CD14-positive monocyte (primary cell): ENCODE measurements around the gene MAP4K3. TPM values are rescaled to one million over a fixed set of nuclear protein-coding genes. Genes with fewer than 3 reads are reported as not detected.

Experiments used
- DNase-seq, 3 donors: peaks; one replicate each; pipeline ENCODE4 v3.0.0-alpha.2; 2011 to 2022
- H2AFZ ChIP-seq: 2 replicates; pipeline ENCODE4 v1.6.0; 2012; ENCODE audit warnings: mild to moderate bottlenecking, low read depth, low read length, inconsistent platforms; ENCODE audit not compliant: insufficient read depth, poor library complexity, severe bottlenecking
- H3K27ac ChIP-seq, 2 donors: 1 replicate in 1 of 2; 2 replicates in 1 of 2; pipeline ENCODE4 v1.5.1; 2012 to 2013; ENCODE audit warnings: low read length in 2 of 2, control low read depth in 1 of 2, inconsistent platforms in 1 of 2, low read depth in 1 of 2, mild to moderate bottlenecking in 1 of 2
- H3K27me3 ChIP-seq, 2 donors: one replicate each; pipeline versions ENCODE4 v1.6.0 to v1.6.1; 2011 to 2013; ENCODE audit warnings: low read length in 2 of 2; ENCODE audit not compliant: control insufficient read depth in 2 of 2, insufficient read depth in 2 of 2
- H3K36me3 ChIP-seq, 2 donors: replicated peaks in 1 of 2; 1 replicate in 1 of 2; 2 replicates in 1 of 2; pipeline versions ENCODE4 v1.5.1 to v1.6.1; 2012 to 2013; ENCODE audit warnings: low read length in 2 of 2, control low read depth in 1 of 2, inconsistent platforms in 1 of 2, mild to moderate bottlenecking in 1 of 2; ENCODE audit not compliant: insufficient read depth in 2 of 2, control insufficient read depth in 1 of 2
- H3K4me1 ChIP-seq, 2 donors: 1 replicate in 1 of 2; 2 replicates in 1 of 2; pipeline versions ENCODE4 v1.5.1 to v1.6.1; 2012 to 2013; ENCODE audit warnings: low read length in 2 of 2, control low read depth in 1 of 2, inconsistent platforms in 1 of 2, mild to moderate bottlenecking in 1 of 2, moderate library complexity in 1 of 2; ENCODE audit not compliant: insufficient read depth in 2 of 2, control insufficient read depth in 1 of 2
- H3K4me2 ChIP-seq: replicated peaks from 2 replicates; pipeline ENCODE3; 2012; ENCODE audit warnings: low read length, moderate library complexity, mild to moderate bottlenecking; ENCODE audit not compliant: poor library complexity, severe bottlenecking; ENCODE audit errors: extremely low read depth
- H3K4me3 ChIP-seq, 3 experiments: fragments of 200-600 bp in 1 of 3; sonication (generic) in 1 of 3; replicated peaks in 1 of 3; 1 replicate in 2 of 3; 2 replicates in 1 of 3; pipeline ENCODE4 v1.5.1; 2011 to 2013; ENCODE audit warnings: low read length in 3 of 3, mild to moderate bottlenecking in 3 of 3, control low read depth in 2 of 3, low read depth in 2 of 3, inconsistent platforms in 1 of 3, moderate library complexity in 1 of 3
- H3K79me2 ChIP-seq: 2 replicates; pipeline ENCODE4 v1.6.0; 2012; ENCODE audit warnings: mild to moderate bottlenecking, control low read depth, inconsistent platforms, low read length, moderate library complexity; ENCODE audit not compliant: insufficient read depth
- H3K9ac ChIP-seq: 2 replicates; pipeline ENCODE4 v1.6.0; 2017; ENCODE audit warnings: low read length, mild to moderate bottlenecking; ENCODE audit not compliant: insufficient read depth, poor library complexity, severe bottlenecking
- H3K9me3 ChIP-seq, 2 donors: replicated peaks in 1 of 2; 1 replicate in 1 of 2; 2 replicates in 1 of 2; pipeline versions ENCODE4 v1.5.1 to v1.6.1; 2012 to 2013; ENCODE audit warnings: low read length in 2 of 2, control low read depth in 1 of 2; ENCODE audit not compliant: control insufficient read depth in 1 of 2, insufficient read depth in 1 of 2
- H4K20me1 ChIP-seq: 2 replicates; pipeline ENCODE4 v1.6.0; 2012; ENCODE audit warnings: mild to moderate bottlenecking, low read length, control low read depth, moderate library complexity; ENCODE audit not compliant: insufficient read depth
- H3K27ac Mint-ChIP-seq, 7 donors: one replicate each; pipeline ENCODE4 v1.8.0; 2020; ENCODE audit warnings: mild to moderate bottlenecking in 7 of 7, mixed read lengths in 7 of 7, moderate library complexity in 6 of 7, inconsistent platforms in 2 of 7
- H3K27me3 Mint-ChIP-seq, 3 donors: one replicate each; pipeline ENCODE4 v1.8.0; 2021 to 2022; ENCODE audit warnings: low read depth in 3 of 3, mild to moderate bottlenecking in 3 of 3, mixed read lengths in 3 of 3, moderate library complexity in 3 of 3, inconsistent platforms in 1 of 3
- H3K36me3 Mint-ChIP-seq, 2 donors: one replicate each; pipeline ENCODE4 v1.8.0; 2020; ENCODE audit warnings: mixed read lengths in 2 of 2, inconsistent platforms in 1 of 2, mild to moderate bottlenecking in 1 of 2
- H3K4me1 Mint-ChIP-seq: one replicate; pipeline ENCODE4 v1.8.0; 2020; ENCODE audit warnings: mild to moderate bottlenecking, mixed read lengths
- H3K4me3 Mint-ChIP-seq, 2 donors: one replicate each; pipeline ENCODE4 v1.8.0; 2020; ENCODE audit warnings: mild to moderate bottlenecking in 2 of 2, mixed read lengths in 2 of 2, moderate library complexity in 1 of 2
- H3K9me3 Mint-ChIP-seq, 7 donors: one replicate each; pipeline ENCODE4 v1.8.0; 2020 to 2022; ENCODE audit warnings: mixed read lengths in 7 of 7, mild to moderate bottlenecking in 6 of 7, moderate library complexity in 6 of 7, inconsistent platforms in 2 of 7
- whole genome bisulfite sequencing: methylation state at CpG from one replicate; pipeline ENCODE4 v1.1.5; 2013; ENCODE audit warnings: missing lambda C conversion rate; ENCODE audit not compliant: insufficient coverage; 5-methylcytosine and 5-hydroxymethylcytosine counted together
- intact Hi-C, 2 donors: fragments of 100-400 bp; cut with micrococcal nuclease; formaldehyde crosslinking; loops; one replicate each; pipeline versions ENCODE4 v1.15.0 to v1.15.1; 2023
- polyA plus RNA-seq, 3 donors: library from polyadenylated mRNA; depleted of rRNA in 1 of 3; unstranded in 2 of 3; stranded (reverse) in 1 of 3; fragments of 300-500 nt in 2 of 3; fragments of >200 nt in 1 of 3; fragmentation: Illumina TruSeq in 2 of 3; gene quantifications; 1 replicate in 2 of 3; 2 replicates in 1 of 3; pipeline ENCODE4 v1.2.3, GENCODE V29; 2012 to 2021
- TF ChIP-seq, protein P1 (sequence below): fragments of 200-600 bp; IDR thresholded peaks from one replicate; pipeline ENCODE4 v1.8.0; 2022; ENCODE audit warnings: antibody characterized with exemption, mild to moderate bottlenecking

MAP4K3 gene
- polyA plus RNA-seq, 3 donors, result 1.0 to 8.0 (median 4.0) TPM

DNA sequence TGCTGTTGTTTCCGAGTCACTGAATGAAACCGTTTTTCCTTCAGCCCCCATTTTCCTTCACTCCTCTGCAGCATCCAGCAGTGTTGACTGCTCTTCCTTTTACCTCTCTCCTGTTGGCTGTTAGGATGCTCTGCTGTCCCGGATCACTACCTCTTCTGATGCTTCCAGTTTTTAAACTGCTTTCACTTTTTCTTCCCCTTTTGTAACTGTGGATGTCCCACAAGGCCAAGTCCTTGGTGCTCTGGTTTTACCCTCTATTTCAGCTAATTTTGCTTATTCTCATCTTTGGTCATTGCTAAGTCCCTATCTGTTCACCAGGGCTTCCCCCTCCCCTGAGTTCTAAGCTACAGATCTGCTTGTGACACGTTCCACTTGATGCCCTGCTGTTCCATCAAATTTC, 39.4 kb upstream of the MAP4K3 start:
- no peaks in the 10 kb centered on the region for H3K27me3 ChIP-seq
- H3K27ac Mint-ChIP-seq, result peak overlapping the region; percentile 86 to 95 (median 92)
- H3K4me2 ChIP-seq, result peak overlapping the region; percentile 27
- H4K20me1 ChIP-seq, result no peaks in the 10 kb centered on the region
- peak overlapping the region in 1 of 2 donors; percentile 67 for H3K4me3 Mint-ChIP-seq
- peaks cover 5 to 10% (median 9%) of the 10 kb centered on the region in 7 donors for H3K9me3 Mint-ChIP-seq
- DNase-seq, result peak; percentile 56 to 73 (median 66)
- H3K9ac ChIP-seq, result no peak overlapping the region
- peak overlapping the region; percentile 55 to 81 for H3K27ac ChIP-seq
- no peaks in the 10 kb centered on the region for H3K36me3 ChIP-seq
- intact Hi-C loops, result no loop called here
- peaks cover 9% of the 10 kb centered on the region in 2 donors for H3K36me3 Mint-ChIP-seq
- peaks cover 29% of the 10 kb centered on the region for H3K4me1 Mint-ChIP-seq
- H3K27me3 Mint-ChIP-seq, result peaks cover 0 to 5% (median 0%) of the 10 kb centered on the region in 3 donors
- H3K79me2 ChIP-seq, result no peaks in the 10 kb centered on the region
- WGBS, result 53% methylated on average over 3 of the region's 4 CpGs
- H3K4me1 ChIP-seq, result peaks cover 25 to 29% of the 10 kb centered on the region in 2 donors
- peaks cover 6% of the 10 kb centered on the region in 2 donors for H3K9me3 ChIP-seq
- TF ChIP-seq, protein P1, sequence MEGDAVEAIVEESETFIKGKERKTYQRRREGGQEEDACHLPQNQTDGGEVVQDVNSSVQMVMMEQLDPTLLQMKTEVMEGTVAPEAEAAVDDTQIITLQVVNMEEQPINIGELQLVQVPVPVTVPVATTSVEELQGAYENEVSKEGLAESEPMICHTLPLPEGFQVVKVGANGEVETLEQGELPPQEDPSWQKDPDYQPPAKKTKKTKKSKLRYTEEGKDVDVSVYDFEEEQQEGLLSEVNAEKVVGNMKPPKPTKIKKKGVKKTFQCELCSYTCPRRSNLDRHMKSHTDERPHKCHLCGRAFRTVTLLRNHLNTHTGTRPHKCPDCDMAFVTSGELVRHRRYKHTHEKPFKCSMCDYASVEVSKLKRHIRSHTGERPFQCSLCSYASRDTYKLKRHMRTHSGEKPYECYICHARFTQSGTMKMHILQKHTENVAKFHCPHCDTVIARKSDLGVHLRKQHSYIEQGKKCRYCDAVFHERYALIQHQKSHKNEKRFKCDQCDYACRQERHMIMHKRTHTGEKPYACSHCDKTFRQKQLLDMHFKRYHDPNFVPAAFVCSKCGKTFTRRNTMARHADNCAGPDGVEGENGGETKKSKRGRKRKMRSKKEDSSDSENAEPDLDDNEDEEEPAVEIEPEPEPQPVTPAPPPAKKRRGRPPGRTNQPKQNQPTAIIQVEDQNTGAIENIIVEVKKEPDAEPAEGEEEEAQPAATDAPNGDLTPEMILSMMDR, result no peak
- peak overlapping the region; percentile 37 for H2AFZ ChIP-seq
- H3K4me3 ChIP-seq, result peak overlapping the region in 1 of 3 experiments; percentile 13

DNA sequence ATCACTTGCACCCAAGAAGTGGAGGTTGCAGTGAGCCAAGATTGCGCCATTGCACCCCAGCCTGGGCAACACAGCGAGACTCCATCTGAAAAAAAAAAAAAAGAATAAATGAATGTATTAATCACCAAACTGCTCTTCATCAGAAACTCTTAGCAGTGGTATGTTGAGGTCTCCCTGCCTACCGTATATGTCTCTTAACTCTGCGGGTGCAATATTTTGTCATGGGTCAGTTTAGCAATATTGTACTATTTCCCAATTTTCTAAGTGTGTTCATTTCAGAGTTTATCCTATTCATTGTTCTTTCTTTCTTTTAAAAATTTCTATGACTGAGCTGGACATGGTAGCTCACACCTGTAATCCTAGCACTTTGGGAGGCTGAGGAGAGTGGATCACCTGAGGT, 37.9 kb upstream of the MAP4K3 start:
- Mint-ChIP-seq H3K4me3 (no peak overlapping the region), H3K36me3 (peaks cover 9% of the 10 kb centered on the region in 2 donors), H3K9me3 (peaks cover 5 to 10% (median 9%) of the 10 kb centered on the region in 7 donors), H3K4me1 (peaks cover 31% of the 10 kb centered on the region), H3K27me3 (peaks cover 0 to 5% (median 0%) of the 10 kb centered on the region in 3 donors), H3K27ac (peak overlapping the region in 6 of 7 donors; percentile 84 to 93 (median 86))
- H3K4me2 ChIP-seq, result no peak overlapping the region
- H3K4me3 ChIP-seq, result no peak overlapping the region
- no peak overlapping the region for H2AFZ ChIP-seq
- peak overlapping the region; percentile 3 to 34 for H3K27ac ChIP-seq
- WGBS, result no CpG with 5 or more reads among the region's 4 CpGs
- H3K27me3 ChIP-seq, result no peaks in the 10 kb centered on the region
- no peak overlapping the region for H3K9ac ChIP-seq
- H4K20me1 ChIP-seq, result no peaks in the 10 kb centered on the region
- intact Hi-C loops, result no loop called here
- peaks cover 6% of the 10 kb centered on the region in 2 donors for H3K9me3 ChIP-seq
- no peaks in the 10 kb centered on the region for H3K36me3 ChIP-seq
- peak; percentile 31 to 52 (median 38) for DNase-seq
- H3K4me1 ChIP-seq, result peaks cover 25 to 31% of the 10 kb centered on the region in 2 donors
- no peaks in the 10 kb centered on the region for H3K79me2 ChIP-seq
- TF ChIP-seq, protein P1, result no peak
